ENCODE results near the gene C1QL3.

C1QL3 gene

GRCh38 chr10:16521311-16522016, at the start of gene C1QL3:
C1QL3 (minus strand) TSS chr10:16521879; CDS start chr10:16521065, 814 bp downstream.
- no peak for DNase-seq

DNA sequence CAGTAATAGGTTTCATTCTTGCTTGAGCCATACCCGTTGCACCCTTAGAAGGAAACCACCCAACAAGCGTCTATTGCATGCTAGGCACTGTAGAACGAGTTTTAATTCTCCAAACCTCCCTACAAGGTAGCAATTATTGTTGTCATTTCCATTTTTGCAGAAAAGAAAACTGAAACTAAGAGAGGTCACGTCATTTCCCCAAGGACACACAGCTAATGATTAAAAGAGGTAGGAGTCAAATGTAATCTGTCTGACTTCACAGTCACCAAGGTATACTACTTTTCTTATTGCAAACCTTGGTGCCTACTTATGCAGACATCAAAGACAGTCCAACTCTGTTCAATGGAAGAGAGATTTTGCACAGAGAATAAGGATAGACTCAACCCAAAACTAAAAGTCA, 49.1 kb upstream of the C1QL3 start:
- no peak for DNase-seq

DNA sequence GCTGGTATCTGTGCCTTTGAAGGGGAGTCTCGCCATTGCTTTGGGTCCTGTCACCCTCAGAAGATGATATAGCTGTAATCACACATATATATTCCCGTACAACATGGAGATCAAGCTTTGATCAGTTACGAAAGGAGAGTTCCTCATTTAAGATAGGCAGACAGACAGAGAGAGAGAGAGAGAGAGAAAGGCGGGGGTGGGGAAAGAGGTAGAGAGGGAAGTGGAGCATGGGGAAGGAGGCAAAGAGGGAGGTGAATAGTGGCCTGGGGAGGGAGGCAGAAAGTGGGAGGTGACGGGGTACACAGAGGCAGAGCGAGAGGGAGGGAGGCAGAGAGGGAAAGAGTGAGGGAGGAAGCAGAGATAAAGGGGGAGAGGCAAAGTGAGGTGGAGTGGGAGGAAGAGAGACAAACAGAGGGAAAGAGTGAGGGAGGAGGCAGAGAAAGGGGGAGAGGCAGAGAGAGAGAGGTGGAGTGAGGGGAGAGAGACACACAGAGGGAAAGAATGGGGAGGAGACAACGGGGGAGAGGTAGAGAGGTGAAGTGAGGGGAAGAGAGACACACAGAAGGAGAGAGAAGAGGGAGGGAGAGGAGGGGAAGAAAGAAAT, 44.6 kb upstream of the C1QL3 start:
- no peak for DNase-seq

GRCh38 chr10:16565604-16566003, 43.9 kb upstream of the C1QL3 start:
- DNase-seq: no peak

GRCh38 chr10:16562891-16563290, 41.2 kb upstream of the C1QL3 start:
- DNase-seq: no peak

GRCh38 chr10:16559236-16559773, 37.6 kb upstream of the C1QL3 start:
- no peak for DNase-seq

DNA sequence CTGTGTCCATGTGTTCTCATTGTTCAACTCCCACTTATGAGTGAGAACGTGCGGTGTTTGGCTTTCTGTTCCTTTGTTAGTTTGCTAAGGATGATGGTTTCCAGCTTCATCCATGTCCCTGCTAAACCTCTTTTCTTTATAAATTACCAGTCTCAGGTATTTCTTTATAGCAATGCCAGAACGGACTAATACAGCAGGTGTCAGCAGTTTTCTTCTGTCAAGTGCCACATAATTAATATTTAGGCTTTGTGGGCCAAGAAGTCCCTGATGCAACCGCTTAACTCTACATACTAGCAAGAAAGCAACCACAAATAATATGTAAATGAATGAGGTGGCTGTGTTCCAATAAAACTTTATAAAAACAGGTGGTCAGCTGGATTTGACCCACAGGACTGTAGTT, 26.3 kb upstream of the C1QL3 start:
- DNase-seq: no peak

DNA sequence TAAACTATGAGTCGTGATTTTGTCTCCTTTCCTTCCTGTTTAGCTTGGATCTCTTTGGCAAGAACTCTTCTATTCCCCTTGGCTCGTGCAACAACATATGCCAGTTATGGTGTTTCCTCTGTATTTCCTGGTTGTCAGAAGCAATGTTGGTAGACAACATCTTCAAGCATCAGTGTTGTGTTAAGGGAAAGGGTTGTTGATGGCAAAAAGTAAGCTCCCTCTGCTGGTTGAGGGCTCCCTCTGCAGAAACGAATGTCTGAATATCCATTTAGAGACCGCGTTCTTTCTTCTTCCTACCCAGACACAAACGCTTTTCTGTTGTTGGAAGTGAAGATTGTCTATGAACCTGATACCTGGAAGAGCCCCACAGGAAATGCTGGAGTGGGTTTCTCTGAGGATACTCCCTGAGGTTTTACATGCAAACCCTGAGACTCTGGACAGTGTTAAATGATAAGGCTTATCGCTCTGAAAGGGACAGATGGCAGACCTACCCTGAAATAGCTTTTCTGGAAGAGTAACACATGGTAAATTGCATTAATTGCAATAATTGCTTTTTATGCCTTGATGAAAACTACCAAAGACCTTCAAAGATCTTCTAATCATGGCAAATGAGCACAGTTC, 23.5 kb upstream of the C1QL3 start:
- no peak for DNase-seq

GRCh38 chr10:16544591-16544990, 22.9 kb upstream of the C1QL3 start:
- no peak for DNase-seq

DNA sequence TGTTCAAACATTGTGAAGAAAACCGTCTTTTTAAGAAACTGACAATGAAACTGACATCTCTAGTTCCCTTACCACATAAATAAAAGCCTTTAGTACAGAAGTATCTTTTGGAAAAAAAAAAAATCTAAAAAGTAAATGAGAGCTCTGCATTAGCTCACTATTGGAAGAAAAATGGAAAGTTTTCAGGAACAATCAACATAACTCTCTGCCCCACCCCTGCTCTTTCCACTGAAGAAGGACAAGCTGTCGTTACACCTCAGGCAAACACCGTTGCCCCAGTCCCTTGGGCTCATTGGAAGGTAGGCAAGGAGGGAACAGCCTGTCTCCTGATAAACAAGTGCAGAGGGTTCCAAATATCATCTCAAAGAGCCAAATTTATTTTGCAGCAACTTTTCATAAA, 22.4 kb upstream of the C1QL3 start:
- no peak for DNase-seq

DNA sequence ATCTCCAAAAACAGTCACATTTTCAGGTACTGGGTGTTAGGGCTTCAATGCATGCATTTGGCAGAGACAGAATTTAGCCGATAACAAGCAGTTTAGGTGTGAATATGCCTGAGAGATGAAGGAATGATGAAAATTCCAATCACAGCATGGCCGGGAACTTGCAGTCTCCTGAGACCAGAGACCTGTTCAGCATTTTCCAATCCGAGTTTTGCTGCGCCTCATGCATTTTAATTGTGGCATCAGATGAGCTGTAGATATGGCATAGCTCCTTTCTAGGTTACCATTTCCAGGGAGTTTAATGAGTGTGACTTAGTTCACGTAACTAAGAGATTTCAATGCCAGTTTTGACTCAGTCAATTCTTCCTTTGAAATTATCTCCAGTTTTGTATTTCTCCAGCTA, 14.5 kb upstream of the C1QL3 start:
- DNase-seq: no peak

- DNase-seq: no peak
Observed at GRCh38 chr10:16529853-16530252, 8.2 kb upstream of the C1QL3 start.

GRCh38 chr10:16527452-16527851, 5.8 kb upstream of the C1QL3 start:
- DNase-seq: no peak

DNA sequence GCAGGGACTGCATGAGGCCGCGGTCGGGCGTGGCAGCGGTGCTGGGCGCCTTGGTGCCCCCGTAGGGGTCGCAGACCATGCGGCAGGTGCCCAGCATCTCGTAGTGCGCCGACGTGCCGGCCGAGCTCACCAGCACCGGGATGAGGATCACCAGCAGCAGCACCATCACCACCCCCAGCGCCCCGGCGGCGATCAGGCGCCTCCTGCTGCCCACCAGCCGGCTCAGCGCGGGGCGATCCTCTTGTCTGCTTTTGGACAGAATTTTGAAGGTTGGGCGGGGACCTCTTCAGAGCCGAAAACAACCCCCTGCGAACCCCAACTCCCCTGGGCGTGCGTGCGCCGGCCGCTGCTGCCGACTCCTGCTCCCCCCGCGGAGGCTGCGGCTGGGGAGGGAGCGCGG, 779 bp downstream of the C1QL3 start:
- DNase-seq: peak; percentile 43

GRCh38 chr10:16519908-16520861, 1.5 kb downstream of the C1QL3 start:
- no peak for DNase-seq

DNA sequence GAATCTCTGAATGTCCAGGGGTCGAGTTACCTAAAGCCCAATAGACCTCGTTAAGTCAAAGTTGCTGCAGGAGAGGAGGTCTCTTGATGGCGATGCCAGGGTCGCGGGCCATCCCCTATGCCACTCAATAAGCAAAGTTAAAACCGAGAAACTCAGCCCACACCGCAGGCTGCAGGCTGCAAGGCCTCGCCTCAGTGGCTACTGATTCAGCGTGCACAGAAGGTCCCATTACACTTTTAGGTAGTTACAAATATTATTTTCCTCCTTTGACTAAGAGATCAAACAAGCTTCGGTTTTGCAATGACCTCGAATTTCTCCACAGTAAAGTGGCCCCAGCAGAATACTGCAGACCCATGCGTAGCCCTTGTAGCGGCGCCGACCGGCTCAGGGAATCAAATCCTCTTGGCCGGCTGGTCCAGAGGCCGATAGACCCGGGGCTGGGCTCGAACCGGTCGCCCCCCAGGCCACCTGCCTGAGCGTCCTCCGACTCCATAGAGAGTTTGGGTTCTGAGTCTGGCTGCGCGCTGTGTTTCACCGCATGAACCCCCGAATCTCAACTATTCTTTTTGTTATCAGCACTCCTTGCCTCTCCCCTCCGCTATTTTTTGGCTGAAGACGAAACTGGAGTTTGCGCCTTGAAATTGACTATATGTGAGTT, 2.3 kb downstream of the C1QL3 start:
- no peak for DNase-seq

- DNase-seq: no peak
Observed at GRCh38 chr10:16518822-16519221, 2.9 kb downstream of the C1QL3 start.

DNA sequence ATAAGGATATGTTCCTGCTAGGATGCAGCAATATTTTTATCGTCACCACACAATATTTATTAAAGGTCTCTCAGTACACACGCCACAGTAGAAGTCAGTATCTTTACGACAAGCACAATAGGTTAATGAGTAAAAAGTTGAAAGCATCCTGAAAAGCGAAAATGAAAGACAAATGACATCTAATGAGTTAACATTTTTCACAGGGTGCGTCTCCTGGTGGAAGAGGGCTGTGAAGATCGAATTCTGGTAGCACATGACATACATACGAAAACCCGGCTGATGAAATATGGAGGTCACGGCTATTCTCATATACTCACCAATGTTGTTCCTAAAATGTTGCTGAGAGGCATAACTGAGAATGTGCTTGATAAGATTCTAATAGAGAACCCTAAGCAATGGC, 10.8 kb downstream of the C1QL3 start:
- DNase-seq: no peak

- DNase-seq: no peak
Observed at GRCh38 chr10:16509996-16510395, 11.7 kb downstream of the C1QL3 start.

GRCh38 chr10:16505161-16505560, 16.5 kb downstream of the C1QL3 start:
- DNase-seq: no peak

DNA sequence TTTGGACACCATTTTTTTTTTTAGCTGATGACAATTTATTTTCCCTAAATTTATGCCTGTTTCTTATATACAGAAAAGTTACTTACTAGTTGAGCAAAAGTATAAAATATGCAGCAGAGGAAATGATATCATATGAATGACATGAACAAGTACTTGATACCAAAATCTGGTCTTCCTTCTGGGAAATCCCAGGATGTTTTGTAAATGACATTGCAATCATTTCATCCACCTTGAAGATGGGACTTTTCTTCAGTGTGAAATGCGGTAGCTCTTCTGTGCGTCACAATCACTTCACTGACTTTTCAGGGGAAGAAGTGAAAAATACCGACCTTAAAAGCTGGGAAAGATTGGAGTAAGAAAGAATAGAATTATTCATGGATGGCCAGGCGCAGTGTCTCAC, 23.8 kb downstream of the C1QL3 start:
- DNase-seq: no peak

GRCh38 chr10:16493884-16494536, 27.7 kb downstream of the C1QL3 start:
- no peak for DNase-seq

Data from COR-L47 (cell line).